NOMO-1 treated with dmso at 0.1 percent for 144 hours (cell line): ENCODE measurements around the gene ENPP3.

ENCODE experiments used
- DNase-seq: peaks from one replicate; lab custom pipeline; 2025; ENCODE audit not compliant: unreplicated experiment; lab: John Stamatoyannopoulos, UW

Gene ENPP3

GRCh38 chr6:131791476-131791875 lies 154.4 kb downstream of the ENPP3 start:
- no peak for DNase-seq

GRCh38 chr6:131792091-131792496 lies 155.0 kb downstream of the ENPP3 start:
- DNase-seq = no peak

GRCh38 chr6:131795366-131795765 lies 158.3 kb downstream of the ENPP3 start:
- no peak for DNase-seq
